ENCODE data around the gene PHLDA1.
A peak's percentile ranks its signal among the peaks of the same experiment; 100 is the strongest.
"Not testable (repeated sequence)": the region's sequence is repeated elsewhere in the genome, so short reads cannot be mapped to it uniquely, and the experiment has no call there.

Gene PHLDA1

DNA sequence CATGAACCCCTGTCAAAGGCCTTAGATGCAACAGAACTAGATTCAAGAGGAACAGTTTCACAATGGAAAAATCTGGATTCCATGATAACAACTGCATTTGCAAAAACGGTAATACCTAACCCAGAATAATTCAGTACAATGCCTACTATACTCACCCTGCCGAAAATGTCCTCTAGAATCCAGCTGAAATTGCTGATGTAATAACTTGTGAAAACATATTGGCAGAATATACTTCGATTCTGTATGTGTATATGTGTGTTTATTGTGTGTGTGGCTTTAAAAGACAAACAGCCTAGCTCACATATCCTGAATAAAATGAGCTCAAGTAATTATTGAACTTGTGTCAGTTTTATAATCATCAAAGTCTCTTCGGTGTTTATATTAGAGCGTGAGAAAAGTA is 46.0 kb downstream of the PHLDA1 start:
- 73% methylated on average over 4 of the region's 5 CpGs for WGBS
- no peak overlapping the region for H3K14ac ChIP-seq (ENCODE audit: low read length in 2 of 2)
- no peak overlapping the region for H3K4ac ChIP-seq (ENCODE audit: low read depth in 1 of 2, low read length in 2 of 2)
- H3K18ac ChIP-seq (ENCODE audit: low read depth in 1 of 2, low read length in 2 of 2) = no peak overlapping the region
- H3K4me1 ChIP-seq (ENCODE audit: control insufficient read depth, insufficient read depth, low read depth, low read length) = peaks cover 2% of the 10 kb centered on the region
- no peak overlapping the region for H2BK120ac ChIP-seq (ENCODE audit: low read depth, low read length)
- no peaks in the 10 kb centered on the region for H3K36me3 ChIP-seq (ENCODE audit: control insufficient read depth in 1 of 2, insufficient read depth in 2 of 2, low read depth in 1 of 2, low read length in 2 of 2)
- no peaks in the 10 kb centered on the region for H3K9me3 ChIP-seq (ENCODE audit: control insufficient read depth, low read length)
- H3K9ac ChIP-seq (ENCODE audit: low read length) = no peak overlapping the region
- H3K23ac ChIP-seq (ENCODE audit: low read length in 2 of 2) = no peak overlapping the region
- DNase-seq = no peak
- no peak overlapping the region for H4K91ac ChIP-seq (ENCODE audit: low read length)
- no peak overlapping the region for H3K4me3 ChIP-seq (ENCODE audit: insufficient read depth in 1 of 2, low read depth in 1 of 2, low read length in 2 of 2)
- H3K27ac ChIP-seq (ENCODE audit: low read length, poor library complexity, severe bottlenecking) = no peak overlapping the region
- H2AFZ ChIP-seq (ENCODE audit: low read depth, low read length) = no peak overlapping the region
- H2BK5ac ChIP-seq (ENCODE audit: low read depth, low read length, poor library complexity, severe bottlenecking) = no peak overlapping the region
- H3K79me1 ChIP-seq (replicated peaks; ENCODE audit: low read length, poor library complexity, severe bottlenecking) = no peaks in the 10 kb centered on the region
- H2BK12ac ChIP-seq (ENCODE audit: low read length in 2 of 2) = no peak overlapping the region
- H3K4me2 ChIP-seq (ENCODE audit: low read length, poor library complexity, severe bottlenecking) = no peak overlapping the region
- no peak overlapping the region for H2AK5ac ChIP-seq (ENCODE audit: low read length, severe bottlenecking)
- no peaks in the 10 kb centered on the region for H3K27me3 ChIP-seq (ENCODE audit: control insufficient read depth in 1 of 2, insufficient read depth in 1 of 2, low read length in 2 of 2)
- H4K8ac ChIP-seq (ENCODE audit: low read length) = no peak overlapping the region
- H2BK15ac ChIP-seq (ENCODE audit: low read depth, poor library complexity, severe bottlenecking) = no peak overlapping the region

DNA sequence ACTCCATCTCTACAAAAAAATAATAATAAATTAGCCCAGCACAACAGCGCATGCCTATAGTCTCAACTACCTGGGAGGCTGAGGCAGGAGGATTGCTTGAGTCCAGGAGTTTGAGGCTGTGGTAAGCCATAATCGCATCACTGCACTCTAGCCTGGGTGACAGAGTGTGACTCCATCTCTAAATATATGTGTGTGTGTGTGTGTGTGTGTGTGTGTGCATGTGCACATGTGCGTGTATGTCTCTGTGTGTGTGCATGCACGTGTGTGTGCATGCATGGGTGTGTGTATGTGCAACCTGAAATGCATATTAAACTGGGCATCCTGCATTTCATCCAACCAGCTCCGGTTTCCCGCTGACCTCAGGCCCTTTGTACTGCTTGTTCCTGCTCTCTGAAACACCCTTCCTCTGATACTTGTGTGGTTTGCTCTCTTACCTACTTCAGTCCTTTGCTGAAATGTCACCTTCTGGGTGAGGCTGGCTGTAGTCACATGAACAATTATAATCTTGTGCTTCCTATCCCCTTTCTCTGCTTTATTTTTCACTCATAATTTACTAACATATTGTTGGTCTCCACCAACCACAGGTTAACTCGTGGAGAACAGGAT is 46.9 kb downstream of the PHLDA1 start:
- Histone ChIP-seq H2AK5ac (ENCODE audit: low read length, severe bottlenecking) (peak overlapping the region; percentile 88), H2BK12ac (ENCODE audit: low read length in 2 of 2) (peak overlapping the region in 1 of 2 experiments; percentile 67), H3K9me3 (ENCODE audit: control insufficient read depth, low read length) (no peaks in the 10 kb centered on the region), H3K4me2 (ENCODE audit: low read length, poor library complexity, severe bottlenecking) (no peak overlapping the region), H3K4me1 (ENCODE audit: control insufficient read depth, insufficient read depth, low read depth, low read length) (peaks cover 2% of the 10 kb centered on the region), H3K4me3 (ENCODE audit: insufficient read depth in 1 of 2, low read depth in 1 of 2, low read length in 2 of 2) (no peak overlapping the region), H3K79me1 (replicated peaks; ENCODE audit: low read length, poor library complexity, severe bottlenecking) (no peaks in the 10 kb centered on the region), H2BK15ac (ENCODE audit: low read depth, poor library complexity, severe bottlenecking) (peak overlapping the region; percentile 2), H3K27me3 (ENCODE audit: control insufficient read depth in 1 of 2, insufficient read depth in 1 of 2, low read length in 2 of 2) (no peaks in the 10 kb centered on the region), H3K14ac (ENCODE audit: low read length in 2 of 2) (no peak overlapping the region), H3K27ac (ENCODE audit: low read length, poor library complexity, severe bottlenecking) (no peak overlapping the region), H3K36me3 (ENCODE audit: control insufficient read depth in 1 of 2, insufficient read depth in 2 of 2, low read depth in 1 of 2, low read length in 2 of 2) (no peaks in the 10 kb centered on the region), H3K4ac (ENCODE audit: low read depth in 1 of 2, low read length in 2 of 2) (no peak overlapping the region), H4K91ac (ENCODE audit: low read length) (no peak overlapping the region), H2BK120ac (ENCODE audit: low read depth, low read length) (no peak overlapping the region), H3K18ac (ENCODE audit: low read depth in 1 of 2, low read length in 2 of 2) (peak overlapping the region in 1 of 2 experiments; percentile 18), H2AFZ (ENCODE audit: low read depth, low read length) (no peak overlapping the region), H3K9ac (ENCODE audit: low read length) (no peak overlapping the region), H3K23ac (ENCODE audit: low read length in 2 of 2) (no peak overlapping the region), H4K8ac (ENCODE audit: low read length) (peak overlapping the region; percentile 81), H2BK5ac (ENCODE audit: low read depth, low read length, poor library complexity, severe bottlenecking) (no peak overlapping the region)
- no peak for DNase-seq
- WGBS = 92% methylated on average over 6 of the region's 7 CpGs

DNA sequence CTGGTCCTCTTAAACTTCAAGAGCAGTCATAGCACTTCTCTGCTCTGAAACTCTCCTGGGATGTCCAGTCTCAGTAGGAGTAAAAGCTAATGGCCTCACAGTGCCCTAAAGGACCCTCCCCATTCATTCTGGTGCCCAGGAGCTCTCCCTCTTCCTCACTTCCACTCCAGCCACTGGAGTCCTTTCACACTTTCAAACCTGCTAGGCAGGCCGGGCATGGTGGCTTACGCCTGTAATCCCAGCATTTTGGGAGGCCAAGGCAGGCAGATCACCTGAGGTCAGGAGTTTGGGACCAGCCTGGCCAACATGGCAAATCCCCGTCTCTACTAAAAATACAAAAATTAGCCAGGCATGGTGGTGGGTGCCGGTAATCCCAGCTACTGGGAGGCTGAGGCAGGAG is 47.7 kb downstream of the PHLDA1 start:
- H2BK15ac ChIP-seq (ENCODE audit: low read depth, poor library complexity, severe bottlenecking) = peak overlapping the region; percentile 29
- not testable (repeated sequence) for H4K91ac ChIP-seq (ENCODE audit: low read length); H3K27ac ChIP-seq (ENCODE audit: low read length, poor library complexity, severe bottlenecking); H3K23ac ChIP-seq (ENCODE audit: low read length in 2 of 2); H2AFZ ChIP-seq (ENCODE audit: low read depth, low read length); H3K27me3 ChIP-seq (ENCODE audit: control insufficient read depth in 1 of 2, insufficient read depth in 1 of 2, low read length in 2 of 2); H3K4me1 ChIP-seq (ENCODE audit: control insufficient read depth, insufficient read depth, low read depth, low read length); H2BK5ac ChIP-seq (ENCODE audit: low read depth, low read length, poor library complexity, severe bottlenecking); DNase-seq; H3K4me2 ChIP-seq (ENCODE audit: low read length, poor library complexity, severe bottlenecking); H3K79me1 ChIP-seq (replicated peaks; ENCODE audit: low read length, poor library complexity, severe bottlenecking); H3K36me3 ChIP-seq (ENCODE audit: control insufficient read depth in 1 of 2, insufficient read depth in 2 of 2, low read depth in 1 of 2, low read length in 2 of 2); H3K9me3 ChIP-seq (ENCODE audit: control insufficient read depth, low read length); H3K14ac ChIP-seq (ENCODE audit: low read length in 2 of 2)
- peak overlapping the region; percentile 61 for H2BK120ac ChIP-seq (ENCODE audit: low read depth, low read length)
- peak overlapping the region; percentile 45 for H4K8ac ChIP-seq (ENCODE audit: low read length)
- peak overlapping the region; percentile 81 for H3K9ac ChIP-seq (ENCODE audit: low read length)
- peak overlapping the region; percentile 7 to 88 for H2BK12ac ChIP-seq (ENCODE audit: low read length in 2 of 2)
- H3K4me3 ChIP-seq (ENCODE audit: insufficient read depth in 1 of 2, low read depth in 1 of 2, low read length in 2 of 2) = peak overlapping the region in 1 of 2 experiments; percentile 76
- WGBS = 95% methylated on average over 4 of the region's 4 CpGs
- peak overlapping the region; percentile 0 to 38 for H3K4ac ChIP-seq (ENCODE audit: low read depth in 1 of 2, low read length in 2 of 2)
- peak overlapping the region; percentile 88 for H2AK5ac ChIP-seq (ENCODE audit: low read length, severe bottlenecking)
- H3K18ac ChIP-seq (ENCODE audit: low read depth in 1 of 2, low read length in 2 of 2) = peak overlapping the region in 1 of 2 experiments; percentile 26

DNA sequence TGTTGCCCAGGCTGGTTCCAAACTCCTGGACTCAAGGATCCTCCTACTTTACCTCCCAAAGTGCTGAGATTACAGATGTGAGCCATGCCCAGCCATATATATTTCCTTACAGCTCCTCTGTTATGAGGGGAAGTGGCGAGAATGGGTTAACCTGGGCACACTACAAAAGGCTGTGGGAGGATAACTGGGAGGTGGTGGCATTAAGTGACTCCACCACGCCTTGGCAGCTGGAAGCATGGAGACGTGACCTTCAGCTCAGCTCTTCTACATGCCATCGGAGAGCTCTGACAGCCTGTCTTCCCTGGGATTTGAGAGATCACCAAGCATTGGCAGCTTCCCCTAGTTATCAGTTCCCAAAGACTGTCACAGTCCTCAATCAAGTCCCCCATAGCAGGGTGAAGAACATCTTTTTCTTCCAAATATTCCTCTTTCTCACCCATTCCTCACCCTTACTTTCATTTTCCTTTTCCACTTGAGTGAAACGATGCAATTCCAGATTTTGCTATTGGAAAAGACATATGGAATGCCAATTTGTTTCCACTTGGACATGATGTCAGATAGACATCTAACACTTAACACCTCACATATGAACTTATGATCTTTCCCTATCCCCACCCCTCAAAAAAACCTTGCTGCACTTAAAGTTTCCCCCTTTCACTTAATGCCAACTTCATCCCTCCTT is 48.5 kb downstream of the PHLDA1 start:
- Histone ChIP-seq H3K79me1 (replicated peaks; ENCODE audit: low read length, poor library complexity, severe bottlenecking) (no peaks in the 10 kb centered on the region), H3K4me1 (ENCODE audit: control insufficient read depth, insufficient read depth, low read depth, low read length) (peaks cover 3% of the 10 kb centered on the region), H3K23ac (ENCODE audit: low read length in 2 of 2) (no peak overlapping the region), H3K9me3 (ENCODE audit: control insufficient read depth, low read length) (no peaks in the 10 kb centered on the region), H3K4ac (ENCODE audit: low read depth in 1 of 2, low read length in 2 of 2) (peak overlapping the region; percentile 7 to 89), H3K27ac (ENCODE audit: low read length, poor library complexity, severe bottlenecking) (no peak overlapping the region), H4K8ac (ENCODE audit: low read length) (peak overlapping the region; percentile 74), H3K14ac (ENCODE audit: low read length in 2 of 2) (peak overlapping the region in 1 of 2 experiments; percentile 83), H2BK12ac (ENCODE audit: low read length in 2 of 2) (peak overlapping the region; percentile 88 to 98), H2AFZ (ENCODE audit: low read depth, low read length) (peak overlapping the region; percentile 51), H4K91ac (ENCODE audit: low read length) (peak overlapping the region; percentile 44), H2BK5ac (ENCODE audit: low read depth, low read length, poor library complexity, severe bottlenecking) (no peak overlapping the region), H3K27me3 (ENCODE audit: control insufficient read depth in 1 of 2, insufficient read depth in 1 of 2, low read length in 2 of 2) (no peaks in the 10 kb centered on the region), H2BK120ac (ENCODE audit: low read depth, low read length) (peak overlapping the region; percentile 64), H2AK5ac (ENCODE audit: low read length, severe bottlenecking) (peak overlapping the region; percentile 93), H3K18ac (ENCODE audit: low read depth in 1 of 2, low read length in 2 of 2) (peak overlapping the region; percentile 69 to 89), H3K4me2 (ENCODE audit: low read length, poor library complexity, severe bottlenecking) (no peak overlapping the region), H3K9ac (ENCODE audit: low read length) (peak overlapping the region; percentile 81), H3K4me3 (ENCODE audit: insufficient read depth in 1 of 2, low read depth in 1 of 2, low read length in 2 of 2) (peak overlapping the region in 1 of 2 experiments; percentile 76), H2BK15ac (ENCODE audit: low read depth, poor library complexity, severe bottlenecking) (peak overlapping the region; percentile 33), H3K36me3 (ENCODE audit: control insufficient read depth in 1 of 2, insufficient read depth in 2 of 2, low read depth in 1 of 2, low read length in 2 of 2) (no peaks in the 10 kb centered on the region)
- WGBS = 93% methylated on average over 5 of the region's 5 CpGs
- peak; percentile 29 for DNase-seq
